Stimulated activated CD8-positive, alpha-beta memory T cell treated with anti-CD3 and anti-CD28 coated beads, Interleukin-4, amount 100 ng/mL, for 24 hours (primary cell): ENCODE data around the gene ZNF195.
"Not testable (repeated sequence)": the region's sequence is repeated elsewhere in the genome, so short reads cannot be mapped to it uniquely, and the experiment has no call there.

Experiments used
- DNase-seq: peaks from one replicate; pipeline ENCODE4 v3.0.0-alpha.2; 2020; ENCODE audit warnings: low read depth

The ZNF195 gene

DNA sequence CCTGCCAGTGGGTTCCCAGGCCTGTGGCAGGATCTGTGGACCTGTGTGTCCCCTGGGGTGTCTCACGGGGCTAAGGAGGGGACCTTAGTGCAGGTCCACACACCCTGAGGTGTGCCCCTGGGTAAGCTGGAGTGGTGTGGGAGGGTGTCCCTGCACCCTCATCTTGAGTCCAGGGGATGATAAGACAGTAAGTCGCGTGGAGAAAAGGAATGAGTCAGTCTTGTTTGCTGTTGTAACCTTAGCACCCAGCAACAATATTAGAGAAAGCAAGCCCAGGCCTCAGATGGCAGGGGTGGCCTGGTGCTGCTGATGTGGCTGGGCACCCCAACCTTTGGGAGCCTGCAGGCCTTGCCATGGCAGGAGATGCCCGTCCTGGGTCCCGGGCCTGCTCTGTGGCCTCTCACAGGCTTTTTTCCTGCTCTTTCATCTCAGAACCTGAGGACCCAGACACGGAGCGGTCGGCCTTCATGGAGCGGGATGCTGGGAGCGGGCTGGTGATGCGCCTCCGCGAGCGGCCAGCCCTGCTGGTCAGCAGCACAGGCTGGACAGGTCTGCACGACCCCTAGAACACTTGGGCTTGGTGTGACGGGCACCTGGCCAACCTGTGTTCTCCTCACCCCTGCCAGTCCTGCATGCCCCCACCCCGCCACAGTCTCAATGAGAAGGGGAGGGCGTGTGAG is 23.4 kb upstream of the ZNF195 start:
- not testable (repeated sequence) for DNase-seq

DNA sequence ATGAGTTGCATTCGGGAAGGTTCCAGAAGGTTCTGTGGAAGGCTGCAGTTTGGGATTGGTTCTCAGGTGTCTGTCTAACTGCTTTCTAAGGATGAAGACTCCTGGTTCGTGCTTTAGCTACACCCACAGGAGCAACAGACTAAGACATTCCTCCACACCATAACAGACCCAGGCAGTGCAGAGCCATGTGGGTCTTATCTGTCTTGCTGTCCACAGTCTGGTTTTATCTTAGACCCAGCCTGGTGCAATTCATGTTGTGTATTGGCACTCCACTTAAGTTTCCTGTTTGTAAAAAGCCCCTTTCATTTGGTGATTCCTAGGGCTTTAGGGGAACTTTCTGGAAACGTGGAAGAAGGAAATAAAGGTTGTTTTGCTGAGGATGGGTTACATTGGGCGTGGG is 22.1 kb upstream of the ZNF195 start:
- DNase-seq: not testable (repeated sequence)

- DNase-seq: not testable (repeated sequence)
Measured at GRCh38 chr11:3398509-3398908, 19.6 kb upstream of the ZNF195 start.

DNA sequence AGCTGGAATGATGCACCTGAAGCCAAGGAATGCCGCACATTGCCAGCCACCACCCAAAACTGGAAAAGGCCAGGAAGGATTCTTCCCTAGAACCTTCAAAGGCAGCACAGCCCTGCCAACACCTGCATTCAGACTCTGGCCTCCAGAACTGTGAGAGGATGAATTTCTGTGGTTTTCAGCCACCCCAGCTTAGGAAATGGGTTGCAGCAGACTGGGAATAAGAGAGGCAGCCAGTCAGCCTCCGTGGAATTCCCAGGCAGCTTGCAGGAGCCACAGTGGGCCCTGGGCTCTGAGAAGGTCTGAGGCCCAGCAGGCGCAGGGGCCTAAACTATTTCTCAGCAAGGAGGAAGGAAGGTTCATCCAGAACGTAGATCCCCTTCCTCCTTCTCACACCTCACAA is 19.2 kb upstream of the ZNF195 start:
- not testable (repeated sequence) for DNase-seq

DNA sequence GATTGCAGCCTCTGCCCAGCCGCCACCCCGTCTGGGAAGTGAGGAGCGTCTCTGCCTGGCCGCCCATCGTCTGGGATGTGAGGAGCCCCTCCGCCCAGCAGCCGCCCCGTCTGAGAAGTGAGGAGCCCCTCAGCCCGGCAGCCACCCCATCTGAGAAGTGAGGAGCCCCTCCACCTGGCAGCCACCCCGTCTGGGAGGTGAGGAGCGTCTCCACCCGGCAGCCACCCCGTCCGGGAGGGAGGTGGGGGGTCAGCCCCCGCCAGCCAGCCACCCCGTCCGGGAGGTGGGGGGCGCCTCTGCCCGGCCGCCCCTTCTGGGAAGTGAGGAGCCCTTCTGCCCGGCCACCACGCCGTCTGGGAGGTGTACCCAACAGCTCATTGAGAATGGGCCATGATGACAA is 18.3 kb upstream of the ZNF195 start:
- DNase-seq: not testable (repeated sequence)

- not testable (repeated sequence) for DNase-seq
Measured at GRCh38 chr11:3395468-3395867, 16.5 kb upstream of the ZNF195 start.

GRCh38 chr11:3394956-3395355 is 16.0 kb upstream of the ZNF195 start:
- DNase-seq: not testable (repeated sequence)

- not testable (repeated sequence) for DNase-seq
Measured at GRCh38 chr11:3393450-3393849, 14.5 kb upstream of the ZNF195 start.

DNA sequence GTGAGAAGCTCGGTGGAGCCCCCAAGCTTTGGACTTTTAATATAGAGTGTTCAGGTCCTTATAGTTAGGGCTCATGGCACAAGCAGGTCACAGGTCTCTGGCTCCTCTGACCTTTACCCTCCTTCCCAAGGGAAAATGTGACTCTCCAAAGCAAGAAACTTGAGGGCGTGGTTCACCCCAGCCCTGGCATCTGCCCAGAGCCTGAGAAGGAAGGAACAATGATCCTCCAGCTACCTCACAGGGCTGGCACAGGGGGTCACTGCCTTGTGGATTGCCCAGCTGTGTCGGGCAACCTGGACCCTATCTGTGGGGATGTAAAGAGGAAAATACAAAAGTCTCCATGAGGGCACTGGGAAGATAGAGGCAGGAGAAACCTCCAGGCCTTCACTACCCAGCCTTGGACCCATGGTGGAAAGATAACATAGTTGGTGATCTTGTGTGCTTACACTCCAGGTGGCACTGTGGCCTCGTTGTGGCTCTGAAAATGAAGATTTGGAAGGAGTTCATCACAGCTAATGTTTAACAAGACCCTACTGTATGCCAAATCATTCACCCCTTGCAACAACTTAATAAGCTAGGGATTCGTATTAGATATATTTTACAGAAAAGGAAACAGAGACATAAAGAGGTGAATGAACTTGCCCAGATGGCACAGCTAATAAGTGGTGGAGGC is 3.8 kb upstream of the ZNF195 start:
- DNase-seq: no peak

- DNase-seq: no peak
Measured at GRCh38 chr11:3381794-3382193, 2.8 kb upstream of the ZNF195 start.

DNA sequence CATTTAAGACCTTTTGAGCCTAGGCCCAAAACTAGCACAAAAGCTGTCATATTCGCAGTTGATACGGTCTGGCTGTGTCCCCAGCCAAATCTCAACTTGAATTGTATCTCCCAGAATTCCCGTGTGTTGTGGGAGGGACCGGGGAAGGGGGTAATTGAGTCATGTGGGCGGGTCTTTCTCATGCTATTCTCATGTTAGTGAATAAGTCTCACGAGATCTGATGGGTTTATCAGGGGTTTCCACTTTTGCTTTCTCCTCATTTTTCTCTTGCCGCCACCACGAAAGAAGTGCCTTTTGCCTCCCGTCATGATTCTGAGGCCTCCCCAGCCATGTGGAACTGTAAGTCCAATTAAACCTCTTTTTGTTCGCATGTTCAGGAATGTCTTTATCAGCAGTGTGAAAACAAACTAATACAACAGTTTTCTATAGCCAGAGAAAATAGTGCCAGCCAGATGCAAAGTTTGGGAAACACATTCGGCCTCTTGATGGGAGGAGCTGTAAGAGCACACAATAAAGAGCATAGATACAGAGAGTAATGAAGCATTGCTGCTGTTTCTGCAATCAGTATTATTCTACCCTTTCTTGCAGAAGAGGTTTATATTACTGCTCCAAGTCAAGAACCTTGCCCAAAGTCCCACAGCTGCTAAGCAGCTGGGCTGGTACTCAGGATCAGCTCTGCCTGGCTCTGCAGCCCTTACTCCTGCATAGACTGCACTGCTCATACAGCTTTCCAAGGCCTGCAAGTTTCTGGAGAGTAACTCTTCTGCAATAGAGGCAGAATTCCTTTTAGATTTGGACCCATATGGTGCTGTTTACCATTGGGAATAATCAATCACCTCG is 2.0 kb upstream of the ZNF195 start:
- no peak for DNase-seq

- no peak for DNase-seq
Measured at GRCh38 chr11:3375552-3375951, 3.4 kb downstream of the ZNF195 start.

GRCh38 chr11:3370311-3370870 is 8.6 kb downstream of the ZNF195 start:
- no peak for DNase-seq

DNA sequence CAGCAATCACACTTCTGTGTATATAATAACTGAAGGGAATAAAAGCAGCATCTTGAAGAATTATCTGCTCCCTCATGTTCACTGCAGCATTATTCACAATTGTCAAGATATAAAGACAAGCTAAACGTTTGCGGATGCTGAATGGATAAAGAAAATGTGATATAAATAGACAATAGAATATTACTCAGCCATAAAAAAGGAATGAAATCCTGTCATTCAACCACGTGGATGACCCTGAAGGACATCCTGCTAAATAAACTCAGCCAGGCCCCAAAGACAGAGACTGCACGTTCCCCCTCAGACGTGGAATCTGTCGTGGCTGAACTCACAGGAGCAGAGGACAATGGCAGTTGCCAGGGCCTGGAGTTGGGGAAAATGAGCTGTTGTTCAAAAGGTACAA is 9.6 kb downstream of the ZNF195 start:
- DNase-seq: no peak

GRCh38 chr11:3368199-3368598 is 10.7 kb downstream of the ZNF195 start:
- no peak for DNase-seq

- no peak for DNase-seq
Measured at GRCh38 chr11:3367221-3367620, 11.7 kb downstream of the ZNF195 start.

- DNase-seq: no peak
Measured at GRCh38 chr11:3359092-3359824, 19.7 kb downstream of the ZNF195 start.

GRCh38 chr11:3357994-3358676 is 20.8 kb downstream of the ZNF195 start:
- DNase-seq: no peak

- DNase-seq: no peak
Measured at GRCh38 chr11:3357302-3357701, 21.6 kb downstream of the ZNF195 start.

GRCh38 chr11:3356858-3357257 is 22.1 kb downstream of the ZNF195 start:
- no peak for DNase-seq

GRCh38 chr11:3353066-3353465 is 25.9 kb downstream of the ZNF195 start:
- DNase-seq: no peak
